NCI-H2227 treated with DMSO at 0.1 percent for 48 hours (cell line): ENCODE measurements around the gene WASL.
"Not testable (repeated sequence)": the region's sequence is repeated elsewhere in the genome, so short reads cannot be mapped to it uniquely, and the experiment has no call there.

Experiments
- DNase-seq: peaks from one replicate; lab custom pipeline; 2025; lab: John Stamatoyannopoulos, UW

The WASL gene

DNA sequence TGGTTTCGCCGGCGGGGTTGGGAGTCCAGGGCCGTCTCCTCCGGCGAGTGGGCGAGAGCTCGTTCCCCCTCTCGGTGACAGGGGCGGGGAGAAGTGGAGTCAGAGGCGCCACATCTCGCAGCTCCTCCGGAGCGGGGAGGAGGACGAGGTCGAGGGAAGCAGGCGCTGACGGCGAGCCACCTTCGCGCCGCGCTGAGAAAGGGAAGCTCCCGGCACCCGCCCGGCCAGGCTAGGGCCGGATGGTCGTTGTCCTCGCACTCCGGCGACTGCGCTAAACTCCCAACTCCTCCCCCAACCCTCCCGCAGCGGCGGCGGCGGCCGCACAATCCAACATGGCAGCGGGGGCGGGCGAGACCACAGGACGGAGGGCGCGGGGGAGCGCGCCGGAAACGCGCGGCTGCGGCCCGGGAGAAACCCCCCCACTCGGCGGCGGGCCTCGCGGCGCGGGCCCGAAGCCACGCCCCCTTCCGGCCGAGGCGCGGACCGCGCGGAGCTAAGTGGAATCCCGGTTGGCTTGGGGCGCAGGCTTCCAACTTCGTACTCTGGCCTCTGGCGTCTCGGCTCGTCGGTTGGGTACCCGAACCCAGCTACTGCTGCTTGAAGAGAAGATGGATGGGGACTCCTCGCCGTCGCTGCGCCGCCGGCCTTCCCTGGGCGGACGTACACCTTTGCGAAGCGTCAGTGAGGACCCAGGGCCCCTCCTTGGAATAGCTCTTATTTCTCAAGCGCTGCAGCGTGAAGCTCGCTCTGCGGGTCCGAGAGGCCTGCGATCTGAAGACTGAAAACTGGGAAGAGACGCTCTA is at the start of gene WASL:
Gene WASL (minus strand): TSS at position 270 of the 803 bp plus-strand sequence. CDS start 269 bp downstream, at position 1.
- peak; percentile 91 for DNase-seq

DNA sequence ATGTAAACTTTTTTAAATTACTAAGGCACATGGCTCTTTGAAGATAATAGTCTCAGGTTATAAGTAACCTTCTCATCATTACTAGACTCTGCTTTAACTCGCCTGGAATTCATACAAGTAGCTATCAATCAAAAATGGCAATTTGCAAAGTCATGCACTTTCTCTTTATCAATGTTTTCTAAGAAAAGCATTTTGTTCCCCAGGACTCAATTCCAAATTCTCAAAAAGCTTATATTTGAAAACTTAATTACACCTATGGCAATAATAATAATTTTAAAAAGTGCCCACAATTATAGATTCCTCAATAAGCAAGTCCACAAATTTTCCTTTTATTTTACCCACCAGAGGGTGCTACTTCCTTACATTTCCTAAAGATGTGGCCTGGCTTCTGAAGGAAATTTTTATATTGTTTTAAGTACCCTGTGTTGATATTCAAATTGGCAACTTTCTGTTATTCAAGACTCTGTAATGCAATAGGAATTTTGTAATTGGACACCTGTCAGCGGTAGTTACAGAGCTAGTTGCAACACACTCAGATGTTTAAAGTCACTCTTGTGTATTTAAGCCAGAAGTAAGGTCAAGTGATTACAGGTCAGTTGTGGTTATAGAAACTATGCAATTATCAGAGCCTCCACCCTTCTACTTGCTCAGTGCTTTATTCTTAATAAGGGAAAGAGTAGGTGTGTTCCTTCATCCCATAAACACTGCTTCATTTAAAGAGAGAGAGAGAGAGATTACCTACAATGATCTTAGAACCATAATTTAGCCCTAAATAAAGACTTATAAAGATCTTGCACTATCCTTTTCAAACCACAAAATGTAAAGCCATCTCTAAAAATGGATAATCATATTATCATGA is 49.1 kb upstream of the WASL start:
- peak; percentile 66 for DNase-seq

DNA sequence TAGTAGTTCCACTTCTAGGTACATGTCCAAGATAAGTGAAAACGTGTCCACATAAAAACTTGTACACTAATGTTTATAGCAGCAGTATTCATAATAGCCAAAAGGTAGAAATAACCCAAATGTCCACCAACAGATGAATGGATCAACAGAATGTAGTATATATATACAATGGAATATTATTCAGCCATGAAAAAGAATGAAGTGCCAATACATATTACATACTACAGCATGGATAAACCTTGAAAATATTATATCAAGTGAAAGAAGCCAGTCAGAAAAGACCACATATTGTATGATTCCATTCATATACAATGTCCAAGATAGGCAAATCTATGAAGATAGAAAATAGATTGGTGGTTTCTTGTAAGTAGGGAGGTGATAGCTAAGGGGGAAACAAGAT is 47.8 kb upstream of the WASL start:
- no peak for DNase-seq

DNA sequence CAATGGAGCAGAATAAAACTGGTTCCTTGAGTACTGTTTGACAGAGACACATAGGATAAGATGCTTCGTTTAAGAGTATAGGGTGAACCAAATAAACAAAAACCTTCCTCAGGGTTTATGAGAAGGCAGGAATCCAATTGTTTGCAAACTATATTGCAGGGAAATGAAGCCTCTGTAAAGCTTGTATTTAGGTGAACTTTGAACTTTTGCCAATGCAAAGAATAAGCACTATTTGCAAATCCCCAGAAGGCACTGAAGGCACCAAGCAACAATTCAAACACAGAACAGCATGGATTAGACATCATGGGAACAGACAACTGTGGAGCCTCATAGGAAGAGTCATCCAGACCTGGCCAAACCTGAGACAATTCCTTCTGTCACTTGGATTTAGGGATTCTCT is 47.1 kb upstream of the WASL start:
- DNase-seq, result no peak

DNA sequence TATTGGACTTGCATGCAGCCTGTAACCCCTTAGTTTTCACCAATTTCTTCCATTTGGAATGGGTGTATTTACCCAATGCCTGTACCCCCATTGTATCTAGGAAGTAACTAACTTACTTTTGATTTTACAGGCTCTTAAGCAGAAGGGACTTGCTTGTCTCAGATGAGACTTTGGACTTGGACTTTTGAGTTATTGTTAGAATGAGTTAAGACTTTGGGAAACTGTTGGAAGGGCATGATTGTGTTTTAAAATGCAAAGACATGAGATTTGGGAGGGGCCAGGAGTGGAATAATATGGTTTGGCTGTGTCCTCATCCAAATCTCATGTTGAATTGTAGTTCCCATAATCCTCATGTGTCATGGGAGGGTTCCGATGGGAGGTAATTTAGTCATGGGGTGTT is 46.3 kb upstream of the WASL start:
- DNase-seq, result not testable (repeated sequence)

DNA sequence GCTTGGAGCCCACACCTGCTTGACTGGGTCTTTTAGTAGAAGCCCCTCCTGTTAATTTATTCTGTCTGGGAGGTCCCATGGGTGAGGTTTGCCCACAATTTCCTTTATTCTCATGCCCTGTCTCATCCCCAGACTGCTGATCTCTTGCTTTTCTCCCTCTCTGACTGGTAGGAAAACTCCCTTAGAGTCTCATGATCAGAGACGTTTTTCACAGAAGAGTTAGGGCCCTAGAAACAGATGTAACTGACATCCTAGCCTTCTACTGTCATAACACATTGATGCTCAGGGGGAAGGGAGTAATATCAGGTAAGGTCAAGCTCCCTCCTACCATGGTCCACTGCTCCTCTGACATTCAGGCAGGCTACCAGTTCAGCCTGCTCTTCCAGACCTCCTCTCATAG is 43.7 kb upstream of the WASL start:
- no peak for DNase-seq

DNA sequence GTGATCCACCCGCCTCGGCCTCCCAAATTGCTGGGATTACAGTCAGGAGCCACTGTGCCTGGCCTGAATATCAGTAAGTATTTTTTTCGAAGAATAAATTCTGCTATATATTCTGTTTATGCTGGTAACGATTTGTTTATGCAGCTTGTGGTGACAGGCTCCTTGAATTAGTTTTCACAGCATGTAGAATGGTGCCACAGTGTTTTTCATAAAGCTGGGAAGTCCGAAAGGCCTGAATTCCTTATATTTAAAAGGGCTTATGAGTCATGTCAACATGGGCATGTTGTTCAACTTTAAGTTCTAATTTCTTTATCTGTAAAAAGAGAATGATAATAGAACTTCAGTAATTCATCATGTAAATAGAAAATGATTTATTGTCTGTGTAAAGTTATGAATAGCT is 42.2 kb upstream of the WASL start:
- DNase-seq, result no peak

DNA sequence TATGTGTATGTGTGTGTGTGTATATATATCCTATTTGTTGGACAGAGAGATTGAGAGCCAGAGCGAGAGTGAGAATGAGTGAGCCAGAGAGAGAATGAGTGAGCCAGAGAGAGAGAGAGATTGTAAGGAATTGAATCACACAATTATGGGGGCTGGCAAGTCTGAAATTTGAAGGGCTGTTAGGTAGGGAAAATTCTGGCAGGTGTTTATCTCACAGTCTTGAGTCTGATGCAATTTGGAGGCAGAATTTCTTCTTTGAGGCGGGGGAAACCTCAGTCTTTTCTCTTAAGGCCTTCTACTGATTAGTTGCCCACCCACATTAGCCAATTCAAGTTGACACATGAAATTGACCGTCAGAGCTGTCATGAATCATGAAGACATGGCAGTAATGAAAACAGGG is 41.0 kb upstream of the WASL start:
- no peak for DNase-seq

DNA sequence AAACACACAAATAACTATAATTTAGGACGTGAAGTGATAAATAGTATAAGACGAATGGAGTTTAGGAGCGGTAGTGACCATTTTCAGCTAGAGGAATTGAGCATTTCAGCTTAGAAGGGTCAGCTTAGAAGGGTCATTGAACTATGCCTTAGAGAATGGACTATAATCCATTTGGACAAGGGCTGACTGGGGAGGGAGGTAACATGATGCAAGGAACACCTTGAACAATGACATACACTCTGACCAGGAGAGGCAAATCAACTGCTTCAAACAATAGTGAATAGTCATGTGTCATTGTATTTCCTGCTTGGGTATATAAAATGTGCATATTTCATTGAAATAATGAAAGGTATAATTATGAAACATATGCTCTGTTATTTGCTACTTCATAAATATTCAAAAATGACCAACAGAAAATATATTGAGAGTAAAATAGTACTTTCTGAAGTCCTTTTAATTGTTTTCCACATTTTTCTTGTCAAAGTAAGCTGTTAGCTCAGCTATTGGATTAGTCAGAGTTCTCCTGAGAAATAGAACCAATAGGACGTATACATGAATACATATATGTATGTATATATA is 40.5 kb upstream of the WASL start:
- no peak for DNase-seq

DNA sequence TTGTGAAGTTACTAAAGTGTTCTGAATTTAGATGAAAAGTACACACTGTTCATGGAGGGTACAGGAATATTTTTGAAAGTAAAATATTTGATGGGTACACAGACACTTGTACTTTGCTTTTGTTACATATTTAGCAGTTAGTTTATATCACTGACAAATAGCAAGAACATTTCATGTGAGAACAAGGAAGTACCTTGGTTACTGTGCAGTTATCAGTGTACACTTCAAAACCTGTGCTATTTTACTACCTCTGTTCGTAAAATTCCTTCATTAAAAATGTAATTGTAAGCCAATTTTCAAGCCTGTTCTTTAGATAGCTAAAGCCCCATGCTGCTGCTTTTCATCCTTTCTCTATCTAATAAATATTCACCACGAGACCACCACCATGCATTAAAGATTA is 39.8 kb upstream of the WASL start:
- no peak for DNase-seq

DNA sequence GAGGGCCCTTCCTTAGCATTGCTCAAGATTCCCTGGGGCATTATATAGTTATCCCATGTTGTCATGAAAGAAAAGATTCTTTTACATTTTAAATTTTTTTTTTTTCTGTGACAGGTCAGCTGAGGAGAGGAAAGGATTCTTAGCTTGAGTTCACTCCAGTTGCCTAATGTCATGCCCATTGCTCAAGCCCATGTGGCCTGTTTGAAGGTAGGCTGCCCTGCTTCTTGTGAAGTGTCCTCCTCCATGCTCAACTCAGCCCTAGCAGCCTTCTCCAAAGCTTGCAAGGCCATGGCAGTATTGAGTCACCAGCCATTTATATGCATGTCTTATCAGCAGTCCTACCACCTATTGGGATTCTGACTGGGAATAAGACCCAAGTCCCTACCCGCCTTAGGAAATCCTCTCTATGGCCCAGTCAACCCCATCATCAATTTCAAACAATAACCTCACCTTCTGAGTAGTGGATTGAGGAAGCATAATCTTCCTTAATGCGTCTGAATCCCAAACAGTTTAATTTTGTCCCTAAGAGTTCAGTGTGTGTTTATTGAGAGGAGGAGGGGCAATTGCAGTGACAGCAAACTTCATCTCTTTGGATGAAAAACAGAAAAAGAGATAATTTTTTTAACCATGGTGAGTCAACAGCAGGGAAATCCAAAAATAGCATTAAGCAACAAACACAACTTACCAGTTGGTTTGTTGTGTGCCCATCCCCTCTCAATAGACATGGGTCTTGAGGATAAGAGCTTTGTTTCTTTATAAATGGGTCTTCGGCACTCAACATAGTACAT is 38.6 kb upstream of the WASL start:
- no peak for DNase-seq

DNA sequence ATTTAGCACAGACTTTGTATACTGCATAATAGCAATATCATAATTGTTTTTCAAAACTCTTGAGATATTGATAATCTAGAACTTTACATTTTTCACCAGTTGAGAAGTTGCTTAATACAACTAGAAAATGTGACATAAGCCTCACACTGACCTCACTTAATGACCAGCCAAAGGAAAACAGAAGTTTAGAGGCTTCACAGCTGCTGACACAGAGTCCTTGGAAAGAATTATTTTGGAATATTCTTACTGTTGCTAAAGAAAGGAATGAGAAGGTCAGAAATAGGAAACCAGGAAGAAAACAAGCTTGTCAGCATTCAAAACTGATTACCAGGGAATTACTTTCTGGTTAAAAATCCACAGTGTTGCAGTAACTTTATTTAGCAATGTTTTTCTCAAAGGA is 35.5 kb upstream of the WASL start:
- DNase-seq, result no peak

DNA sequence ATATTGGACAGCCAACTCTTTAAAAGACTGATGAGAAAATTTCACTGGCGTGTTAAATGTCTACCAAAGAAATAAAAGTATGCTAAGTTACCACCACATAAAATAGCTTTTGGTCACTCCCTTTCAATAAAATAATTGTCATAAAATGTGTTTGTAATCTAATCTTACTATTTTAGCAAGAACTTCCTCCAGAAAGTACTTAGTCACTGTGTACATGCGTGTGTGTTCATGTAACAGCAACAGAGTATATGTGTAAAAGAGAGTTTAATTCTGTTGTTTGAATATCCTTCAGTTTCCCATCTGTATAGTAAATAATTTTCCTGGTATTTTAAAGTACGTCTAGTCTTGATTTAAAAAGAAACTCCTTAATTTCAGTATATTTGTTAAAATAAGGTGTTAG is 35.0 kb upstream of the WASL start:
- DNase-seq, result no peak

DNA sequence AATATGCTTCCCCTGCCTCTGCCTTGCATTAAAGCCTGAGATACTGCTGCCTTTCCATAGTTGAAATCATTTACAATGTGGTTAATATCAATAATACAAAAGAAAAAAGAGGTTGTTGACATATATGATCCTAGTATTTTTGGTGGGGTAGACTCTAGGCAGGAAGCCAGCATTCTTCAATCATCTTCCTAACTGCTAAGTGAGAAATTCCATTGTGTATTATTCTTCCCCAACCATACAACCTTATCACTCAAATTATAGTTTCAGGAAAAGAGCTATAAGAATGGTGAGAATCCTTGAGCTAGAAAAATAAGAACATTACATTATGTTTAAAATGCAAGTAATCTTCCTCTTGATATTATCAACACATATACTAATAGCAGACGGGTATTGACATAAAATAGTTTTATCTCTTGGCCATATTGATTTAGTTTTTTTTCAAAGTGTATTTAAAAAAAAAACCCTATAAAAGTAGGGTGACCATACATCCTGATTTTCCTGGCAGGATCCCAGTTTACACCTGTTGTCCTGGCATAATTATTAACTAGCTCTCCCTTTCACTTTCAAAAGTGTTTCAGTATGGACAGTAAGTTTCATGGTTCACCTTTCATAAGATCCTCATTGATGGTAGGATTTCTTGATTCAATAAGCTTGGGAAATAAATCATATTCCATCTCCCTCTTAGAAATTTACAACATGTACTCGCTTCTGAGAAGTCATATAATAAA is 33.4 kb upstream of the WASL start:
- DNase-seq, result no peak

DNA sequence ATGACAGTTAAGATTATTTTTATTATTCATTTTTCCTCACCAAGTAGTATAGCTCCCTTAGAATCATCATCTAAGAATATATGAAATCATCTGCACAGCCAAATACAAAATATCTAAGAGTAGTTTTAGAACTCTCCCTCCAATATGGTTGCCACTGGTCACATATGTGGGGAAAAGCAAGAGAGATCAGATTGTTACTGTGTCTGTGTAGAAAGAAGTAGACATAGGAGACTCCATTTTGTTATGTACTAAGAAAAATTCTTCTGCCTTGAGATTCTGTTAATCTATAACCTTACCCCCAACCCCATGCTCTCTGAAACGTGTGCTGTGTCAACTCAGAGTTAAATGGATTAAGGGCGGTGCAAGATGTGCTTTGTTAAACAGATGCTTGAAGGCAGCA is 31.7 kb upstream of the WASL start:
- not testable (repeated sequence) for DNase-seq

DNA sequence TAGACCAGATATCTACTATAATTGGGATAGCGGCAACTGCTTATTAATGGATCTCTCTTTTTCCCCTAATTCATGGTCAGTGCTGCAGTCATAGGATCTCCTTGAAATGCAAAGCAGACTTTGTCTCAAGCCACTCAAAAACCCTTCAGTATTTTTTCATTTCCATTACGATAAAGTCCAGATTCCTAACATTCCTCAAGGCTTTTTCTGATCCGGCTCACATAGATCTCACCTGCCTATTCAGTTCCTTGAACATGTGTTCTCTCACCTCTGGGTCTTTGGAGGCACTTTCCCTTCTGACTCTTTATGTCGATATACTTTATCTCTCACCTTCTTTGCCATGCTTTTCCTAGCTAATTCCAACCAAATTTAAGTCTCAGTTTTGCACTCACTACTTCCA is 25.7 kb upstream of the WASL start:
- no peak for DNase-seq

DNA sequence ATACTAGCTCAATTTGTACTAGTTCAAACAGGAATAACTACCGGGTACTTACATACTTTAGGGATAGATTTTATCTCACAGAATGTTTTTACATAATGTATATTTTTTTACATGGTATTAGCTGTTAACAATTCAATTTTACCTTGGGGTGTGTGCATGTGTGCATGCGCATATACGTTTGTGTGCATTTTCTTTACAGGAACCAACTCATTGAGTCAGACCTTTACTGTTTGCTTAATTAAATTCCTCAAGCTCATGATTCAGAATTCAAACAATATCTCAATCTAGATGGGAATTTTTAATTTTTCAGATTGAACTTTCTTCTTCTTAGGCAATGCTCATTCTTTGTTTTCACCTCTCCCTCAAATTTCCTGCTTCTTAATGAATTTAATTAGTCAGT is 24.7 kb upstream of the WASL start:
- no peak for DNase-seq

DNA sequence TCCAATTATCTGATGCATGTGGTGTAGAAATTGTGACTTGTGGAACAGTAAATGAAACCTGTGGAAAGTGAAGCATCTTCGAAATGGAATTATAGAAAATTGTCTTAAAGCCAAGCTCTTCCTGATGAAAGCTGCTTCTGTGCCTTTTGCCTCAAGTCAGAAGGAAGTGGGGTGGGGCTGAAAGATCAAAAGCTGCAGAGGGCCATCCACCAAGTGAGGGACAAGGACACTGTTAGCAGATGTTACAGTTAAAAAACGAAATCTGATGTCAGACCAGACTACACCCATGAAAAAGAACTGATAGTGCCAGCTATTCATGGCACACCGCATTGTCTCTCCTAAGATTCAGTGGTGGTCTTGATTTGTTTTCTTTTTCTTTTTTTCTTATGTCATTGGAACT is 23.8 kb upstream of the WASL start:
- DNase-seq, result no peak

DNA sequence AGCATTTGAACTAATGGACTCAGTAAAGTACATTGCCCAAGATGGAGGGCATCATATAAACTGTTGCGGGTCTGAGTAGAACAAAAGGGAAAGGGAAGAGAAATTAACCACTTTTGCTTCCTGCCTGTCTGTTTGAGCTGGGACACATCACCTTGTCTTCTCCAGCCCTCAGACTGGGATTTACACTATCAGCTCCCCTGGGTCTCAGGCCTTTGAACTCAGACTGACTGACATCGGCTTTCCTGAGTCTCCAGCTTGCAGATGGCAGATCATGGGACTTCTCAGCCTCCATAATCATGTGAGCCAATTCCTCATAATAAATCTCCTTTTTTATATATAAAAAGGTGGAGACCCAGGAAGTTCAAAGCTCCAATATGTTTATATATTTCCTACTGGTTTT is 23.0 kb upstream of the WASL start:
- no peak for DNase-seq

DNA sequence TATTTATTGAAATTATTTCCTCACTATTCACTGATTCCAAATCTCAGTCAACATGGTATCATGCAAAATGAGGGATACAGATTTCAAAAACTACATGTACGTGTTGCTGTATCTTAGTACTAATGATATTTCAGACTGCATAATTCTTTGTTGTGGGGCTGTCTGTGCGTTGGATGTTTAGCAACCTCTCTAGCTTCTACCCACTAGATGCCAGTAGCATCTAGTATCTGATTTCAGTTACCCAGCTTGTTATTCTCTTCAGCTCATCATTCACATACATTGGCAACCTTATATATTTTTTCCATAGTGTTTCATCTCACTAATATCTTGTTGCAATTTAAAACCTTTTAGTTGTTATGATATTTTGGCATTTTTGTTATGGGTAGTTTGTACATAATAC is 22.5 kb upstream of the WASL start:
- no peak for DNase-seq

DNA sequence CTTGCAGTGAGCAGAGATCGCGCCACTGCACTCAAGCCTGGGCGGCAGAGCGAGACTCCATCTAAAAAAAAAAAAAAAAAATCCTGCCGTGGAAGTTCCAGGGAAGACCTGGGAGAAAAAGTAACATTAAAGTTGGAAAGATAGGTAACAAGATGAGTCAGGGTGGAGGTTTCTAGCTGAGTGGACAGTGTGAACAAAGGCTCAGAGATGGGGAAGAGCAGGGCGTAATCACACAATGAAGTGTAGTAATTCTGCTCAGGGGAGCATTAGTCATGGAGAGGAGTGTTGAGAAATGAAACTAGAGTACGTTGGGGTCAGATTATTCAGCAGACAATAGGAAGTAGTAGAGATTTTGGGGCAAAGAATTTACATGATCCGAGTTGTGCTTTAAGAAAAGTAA is 21.6 kb upstream of the WASL start:
- DNase-seq, result no peak

DNA sequence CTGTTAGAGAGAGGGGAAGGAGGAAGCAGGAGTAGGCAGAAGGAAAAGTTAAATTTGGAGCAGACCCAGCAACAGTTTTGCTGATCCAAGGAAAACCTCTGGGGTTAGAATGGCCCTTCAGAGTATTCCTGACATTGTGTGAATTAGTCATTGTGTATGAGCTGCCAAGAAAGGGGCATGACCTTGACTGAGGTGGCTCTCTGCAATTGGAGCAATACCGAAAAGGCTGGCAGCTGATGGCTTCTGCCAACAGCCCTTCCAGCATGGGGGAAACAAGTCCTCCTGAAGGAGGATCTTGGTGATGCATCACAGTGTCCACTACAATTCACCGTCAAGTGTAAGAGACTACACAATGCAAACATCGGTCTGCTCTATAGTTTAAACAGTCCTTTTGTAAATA is 20.6 kb upstream of the WASL start:
- DNase-seq, result no peak
